Mononuclear cell (primary cell): ENCODE results near the gene GPN2. TPM values are rescaled to one million over a fixed set of nuclear protein-coding genes. Genes with fewer than 3 reads are reported as not detected.
"Not testable (repeated sequence)": the region's sequence is repeated elsewhere in the genome, so short reads cannot be mapped to it uniquely, and the experiment has no call there.

Experiments used
- H3K27me3 ChIP-seq: 2 replicates; pipeline ENCODE4 v1.6.0; 2011; ENCODE audit warnings: low read length, control low read depth; ENCODE audit not compliant: insufficient read depth
- H3K4me1 ChIP-seq: 2 replicates; pipeline ENCODE4 v1.5.1; 2011; ENCODE audit warnings: mild to moderate bottlenecking, low read length, control low read depth; ENCODE audit not compliant: insufficient read depth
- H3K4me3 ChIP-seq: 2 replicates; pipeline ENCODE4 v1.5.1; 2011; ENCODE audit warnings: mild to moderate bottlenecking, low read length, moderate library complexity
- H3K9me3 ChIP-seq: 2 replicates; pipeline ENCODE4 v1.5.1; 2011; ENCODE audit warnings: low read depth, mild to moderate bottlenecking, control low read depth, low read length
- total RNA-seq: library from RNA; depleted of rRNA; stranded (reverse); fragments of >200 nt; gene quantifications from one replicate; pipeline ENCODE4 v1.2.3, GENCODE V29; 2012

GPN2 gene
- total RNA-seq, 1 donor, result 11.1 TPM

DNA sequence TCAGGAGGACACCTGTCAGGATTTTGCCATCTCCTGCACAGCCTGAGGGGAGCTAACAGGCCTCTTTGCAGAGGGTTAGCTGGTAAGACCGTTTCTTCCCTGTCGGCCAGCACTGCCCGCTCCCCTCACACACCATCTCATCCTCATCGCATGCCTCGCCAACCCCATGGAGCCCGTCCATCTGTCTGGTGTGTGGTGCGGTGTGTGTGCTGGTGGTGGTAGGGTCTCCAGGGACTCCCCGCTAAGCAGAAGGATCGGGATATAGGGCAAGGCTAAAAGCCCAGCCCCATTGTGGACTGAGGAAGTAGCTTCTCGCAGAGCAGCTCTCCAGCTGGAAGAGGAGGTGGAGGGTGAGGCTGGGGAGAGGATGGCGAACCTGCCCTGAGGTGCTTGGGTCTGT is 33.9 kb downstream of the GPN2 start:
- Histone ChIP-seq H3K9me3 (no peaks in the 10 kb centered on the region), H3K27me3 (no peaks in the 10 kb centered on the region), H3K4me1 (no peaks in the 10 kb centered on the region), H3K4me3 (no peak overlapping the region)

DNA sequence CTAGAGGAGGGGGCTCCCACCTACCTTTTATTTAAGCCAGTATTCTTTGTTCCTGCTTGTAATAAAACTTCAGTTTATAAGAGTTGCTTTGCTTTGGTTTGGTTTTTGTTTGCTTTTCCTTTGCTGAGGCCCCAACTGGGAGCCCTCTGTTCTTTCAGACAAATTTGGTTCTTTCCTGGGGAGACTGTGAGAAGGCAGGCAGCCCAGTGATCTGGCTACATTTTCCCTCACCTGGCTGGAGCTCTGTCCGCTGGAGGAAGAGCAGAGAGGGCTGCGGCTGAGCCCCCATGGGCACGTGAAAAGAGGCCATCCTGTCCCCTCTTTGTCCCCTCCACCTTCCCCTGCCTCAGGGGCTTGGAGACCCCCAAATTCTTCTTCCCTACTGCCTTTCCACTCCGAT is 34.4 kb downstream of the GPN2 start:
- no peak overlapping the region for H3K4me3 ChIP-seq
- H3K9me3 ChIP-seq, result no peaks in the 10 kb centered on the region
- no peaks in the 10 kb centered on the region for H3K4me1 ChIP-seq
- no peaks in the 10 kb centered on the region for H3K27me3 ChIP-seq

DNA sequence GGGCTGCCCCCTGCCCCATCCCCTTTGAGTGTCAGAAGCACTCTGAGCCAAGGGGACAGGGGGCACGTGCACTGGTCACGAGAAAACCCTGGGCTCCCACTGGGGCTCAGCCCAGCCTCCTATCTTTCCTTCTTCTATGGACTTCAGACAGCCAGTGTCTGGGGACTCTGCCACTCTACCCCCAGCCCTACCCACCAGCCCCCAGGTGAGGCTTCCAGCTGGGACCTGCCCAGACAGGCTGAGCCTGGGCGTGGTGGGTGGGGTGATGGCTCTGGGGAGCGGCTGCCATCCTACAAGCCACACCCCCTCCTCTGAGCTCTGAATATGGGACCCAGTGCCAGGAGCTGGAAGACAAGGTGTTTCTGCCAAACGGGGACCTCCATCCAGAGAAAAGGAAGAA is 35.2 kb downstream of the GPN2 start:
- Histone ChIP-seq H3K27me3 (no peaks in the 10 kb centered on the region), H3K4me1 (no peaks in the 10 kb centered on the region), H3K9me3 (no peaks in the 10 kb centered on the region), H3K4me3 (no peak overlapping the region)

DNA sequence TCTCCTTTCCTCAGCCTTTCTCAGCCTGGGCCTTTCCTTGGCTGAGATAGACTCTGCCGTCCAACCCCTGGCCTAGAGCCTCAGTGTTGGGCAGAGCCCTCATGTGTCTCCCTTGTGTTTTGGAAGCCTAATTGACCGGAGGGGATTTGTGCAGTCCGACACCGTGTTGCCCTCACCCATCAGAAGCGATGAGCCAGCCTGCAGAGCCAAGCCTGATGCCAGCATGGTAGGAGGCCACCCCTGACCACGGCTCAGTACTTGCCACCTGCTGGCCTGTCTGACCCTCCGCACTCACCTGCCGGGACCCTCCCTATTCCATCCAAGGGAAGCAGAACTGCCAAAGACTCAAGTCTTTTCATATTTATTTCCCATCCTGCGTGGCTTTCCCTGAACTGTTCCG is 36.5 kb downstream of the GPN2 start:
- Histone ChIP-seq H3K9me3 (no peaks in the 10 kb centered on the region), H3K4me1 (no peaks in the 10 kb centered on the region), H3K27me3 (no peaks in the 10 kb centered on the region), H3K4me3 (no peak overlapping the region)

DNA sequence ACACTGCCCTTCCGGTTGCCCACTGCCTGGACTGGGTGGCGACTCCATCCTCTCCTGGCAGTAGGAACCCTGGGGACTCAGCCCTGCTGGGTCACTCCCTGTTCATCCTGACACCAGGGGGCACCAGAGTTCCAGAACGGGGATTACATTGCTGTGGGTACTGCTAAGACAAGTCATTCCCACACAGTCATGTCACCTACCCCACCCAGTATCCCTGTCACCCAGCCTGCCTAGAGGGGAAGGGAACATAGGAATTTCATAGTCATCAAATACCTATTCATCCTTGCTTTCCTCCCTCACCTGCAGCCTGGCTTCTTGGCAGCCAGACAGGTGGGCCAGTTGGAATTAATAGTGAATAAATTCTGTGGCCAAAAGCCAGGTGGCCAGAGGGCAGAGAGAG is 36.9 kb downstream of the GPN2 start:
- Histone ChIP-seq H3K9me3 (no peaks in the 10 kb centered on the region), H3K4me1 (no peaks in the 10 kb centered on the region), H3K27me3 (no peaks in the 10 kb centered on the region), H3K4me3 (no peak overlapping the region)

DNA sequence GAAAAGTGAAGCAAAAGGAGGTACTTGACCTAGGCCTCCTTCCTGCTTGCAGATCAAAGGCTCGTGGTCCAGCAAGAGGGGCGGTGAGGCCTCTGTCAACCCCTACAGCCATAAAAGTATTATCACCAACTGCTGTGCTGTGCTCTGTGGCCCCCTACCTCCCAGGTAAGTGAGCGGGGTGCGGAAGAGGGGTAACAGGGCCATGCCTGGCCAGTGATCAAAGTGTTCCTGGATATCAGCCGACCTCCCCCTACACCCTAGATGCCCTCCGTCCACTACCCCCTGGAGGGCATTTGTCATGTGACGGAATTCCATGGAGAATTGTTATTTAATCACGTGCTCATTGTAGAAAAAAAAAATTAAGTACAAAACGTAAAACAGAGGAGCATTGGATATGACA is 37.4 kb downstream of the GPN2 start:
- Histone ChIP-seq H3K4me3 (no peak overlapping the region), H3K4me1 (no peaks in the 10 kb centered on the region), H3K9me3 (no peaks in the 10 kb centered on the region), H3K27me3 (no peaks in the 10 kb centered on the region)

DNA sequence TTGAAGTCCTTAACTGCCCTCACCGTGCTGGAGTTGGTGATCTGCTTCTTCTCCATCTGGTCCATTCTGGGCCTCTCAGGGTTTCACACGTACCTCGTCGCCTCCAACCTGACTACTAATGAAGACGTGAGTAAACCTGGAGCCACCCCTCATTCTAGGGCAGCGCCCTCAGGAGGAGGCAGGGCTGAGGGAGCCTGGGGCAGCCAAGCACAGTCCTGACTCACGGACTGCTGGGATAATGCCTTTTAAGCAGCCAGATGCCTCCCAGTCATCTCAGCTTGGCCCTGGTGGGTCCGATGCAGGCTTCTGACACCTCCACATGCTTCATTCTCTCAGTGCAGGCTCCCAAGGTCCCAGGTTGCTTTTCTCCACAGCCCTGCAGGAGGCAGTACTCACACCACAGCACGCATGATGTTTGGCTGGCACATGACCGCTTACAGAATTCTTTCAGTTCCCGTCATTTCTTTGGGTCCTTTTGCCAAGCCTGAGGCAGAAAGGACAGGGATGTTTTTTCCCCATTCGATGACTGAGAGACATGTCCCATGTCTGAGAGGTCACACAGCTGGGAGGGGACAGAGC is 38.9 kb downstream of the GPN2 start:
- no peaks in the 10 kb centered on the region for H3K4me1 ChIP-seq
- no peak overlapping the region for H3K4me3 ChIP-seq
- no peaks in the 10 kb centered on the region for H3K9me3 ChIP-seq
- H3K27me3 ChIP-seq, result no peaks in the 10 kb centered on the region

DNA sequence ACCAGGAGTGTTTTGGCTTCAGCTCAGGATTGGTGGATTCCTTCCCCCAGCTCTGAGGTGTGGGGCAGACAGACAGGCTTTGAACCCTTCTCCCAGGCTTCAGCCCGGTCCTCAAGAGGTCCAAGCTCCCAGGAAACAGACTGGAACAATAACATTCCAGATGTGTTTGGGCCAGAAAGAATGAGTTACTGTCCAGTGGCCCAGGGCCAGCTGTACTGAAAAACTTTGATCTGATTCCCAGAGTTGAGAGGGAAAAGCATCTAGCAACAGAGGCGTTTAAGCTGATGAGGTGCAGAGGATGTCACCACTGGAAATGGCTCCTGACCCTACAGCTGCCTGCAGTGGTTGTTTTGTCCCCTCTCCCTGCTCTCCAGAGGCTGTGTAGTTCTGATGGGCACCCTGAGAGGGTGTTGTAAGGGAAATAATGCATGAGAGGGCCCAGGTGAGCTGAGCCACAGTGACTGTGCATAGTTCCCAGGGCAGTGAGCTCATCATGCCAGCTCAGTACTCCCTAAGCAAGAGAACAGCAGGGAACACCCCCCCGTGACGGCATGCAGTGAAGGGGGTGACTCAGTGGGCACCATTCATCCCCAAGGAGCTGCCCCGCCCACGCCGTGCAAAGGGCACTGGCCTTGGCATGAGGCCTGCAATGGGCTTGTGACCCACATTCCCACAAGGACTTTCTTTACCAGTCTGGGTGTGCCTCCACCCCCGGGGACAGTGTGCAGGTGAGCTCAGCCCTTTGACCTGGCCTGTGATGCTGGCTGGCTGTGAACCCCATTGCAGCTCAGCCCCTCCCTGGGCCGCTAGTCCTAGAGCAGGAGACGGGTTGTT is 40.9 kb downstream of the GPN2 start:
- Histone ChIP-seq H3K4me3 (no peak overlapping the region), H3K9me3 (no peaks in the 10 kb centered on the region)

DNA sequence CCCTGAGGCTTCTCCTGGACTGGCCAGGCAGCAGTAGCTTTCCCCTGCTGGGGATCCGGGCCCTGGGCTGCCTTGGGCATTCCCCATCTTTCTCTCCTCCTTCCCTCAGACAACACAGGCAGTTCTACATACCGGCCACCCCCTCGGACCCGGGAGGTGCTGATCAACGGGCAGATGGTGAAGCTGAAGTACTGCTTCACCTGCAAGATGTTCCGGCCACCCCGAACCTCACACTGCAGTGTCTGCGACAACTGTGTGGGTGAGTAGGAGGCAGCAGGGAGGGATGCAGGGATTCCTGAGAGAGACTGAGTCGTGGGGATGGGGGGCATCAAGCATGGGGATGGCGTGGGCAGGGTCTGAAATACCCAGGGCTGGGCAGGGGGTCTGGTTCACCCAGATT is 41.6 kb downstream of the GPN2 start:
- no peaks in the 10 kb centered on the region for H3K9me3 ChIP-seq
- no peak overlapping the region for H3K4me3 ChIP-seq
- H3K4me1 ChIP-seq, result peaks cover 3% of the 10 kb centered on the region
- no peaks in the 10 kb centered on the region for H3K27me3 ChIP-seq

More for the DNA sequence above, 40.9 kb downstream of the GPN2 start:
- H3K4me1 ChIP-seq, result peaks cover 3% of the 10 kb centered on the region
- H3K27me3 ChIP-seq, result no peaks in the 10 kb centered on the region

DNA sequence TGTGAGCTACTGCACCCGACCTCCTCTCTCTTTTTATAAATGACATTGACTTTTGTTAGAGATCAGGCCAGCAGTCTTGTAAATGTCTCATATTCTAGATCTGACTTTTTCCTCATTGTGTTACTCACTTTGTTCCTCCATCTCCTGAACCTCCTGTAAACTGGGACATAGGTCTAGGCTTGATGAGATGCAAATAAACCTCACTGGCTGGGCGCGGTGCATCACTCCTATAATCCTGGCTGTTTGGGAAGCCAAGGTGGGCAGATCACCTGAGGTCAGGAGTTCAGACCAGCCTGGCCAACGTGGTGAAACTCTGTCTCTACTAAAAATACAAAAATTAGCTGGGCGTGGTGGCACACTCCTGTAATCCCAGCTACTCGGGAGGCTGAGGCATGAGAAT is 42.3 kb downstream of the GPN2 start:
- H3K4me1 ChIP-seq, H3K27me3 ChIP-seq, H3K4me3 ChIP-seq, H3K9me3 ChIP-seq: not testable (repeated sequence)

DNA sequence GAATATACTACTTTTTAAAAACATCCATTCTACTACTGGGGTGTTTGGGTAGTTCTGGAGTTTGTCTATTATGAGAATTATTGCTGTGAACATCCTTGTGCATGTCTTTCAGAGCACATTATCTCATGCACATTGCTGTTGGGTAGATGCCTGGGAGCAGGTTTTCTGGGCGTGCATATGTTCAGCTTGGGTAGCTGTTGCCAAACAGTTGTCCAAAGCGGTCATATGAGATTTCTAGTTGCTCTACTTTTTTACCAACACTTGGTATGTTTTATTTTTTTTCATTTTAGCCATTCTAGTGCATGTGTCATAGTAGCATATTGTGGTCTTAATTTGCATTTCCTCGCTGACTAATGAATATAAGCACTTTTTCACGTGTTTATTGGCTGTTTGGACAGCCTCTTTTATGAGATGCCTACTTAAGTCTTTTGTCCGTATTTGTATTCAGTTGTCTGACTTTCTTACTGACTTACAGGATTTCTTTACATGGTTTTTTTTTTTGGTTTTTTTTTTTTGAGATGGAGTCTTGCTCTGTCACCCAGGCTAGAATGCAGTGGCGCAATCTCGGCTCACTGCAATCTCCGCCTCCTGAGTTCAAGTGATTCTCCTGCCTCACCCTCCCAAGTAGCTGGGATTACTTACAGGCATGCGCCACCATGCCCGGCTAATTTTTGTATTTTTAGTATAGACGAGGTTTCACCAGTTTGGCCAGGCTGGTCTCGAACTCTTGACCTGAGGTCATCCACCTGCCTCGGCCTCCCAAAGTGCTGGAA is 45.5 kb downstream of the GPN2 start:
- Histone ChIP-seq H3K9me3 (no peaks in the 10 kb centered on the region), H3K27me3 (no peaks in the 10 kb centered on the region), H3K4me1 (peaks cover 3% of the 10 kb centered on the region), H3K4me3 (no peak overlapping the region)

DNA sequence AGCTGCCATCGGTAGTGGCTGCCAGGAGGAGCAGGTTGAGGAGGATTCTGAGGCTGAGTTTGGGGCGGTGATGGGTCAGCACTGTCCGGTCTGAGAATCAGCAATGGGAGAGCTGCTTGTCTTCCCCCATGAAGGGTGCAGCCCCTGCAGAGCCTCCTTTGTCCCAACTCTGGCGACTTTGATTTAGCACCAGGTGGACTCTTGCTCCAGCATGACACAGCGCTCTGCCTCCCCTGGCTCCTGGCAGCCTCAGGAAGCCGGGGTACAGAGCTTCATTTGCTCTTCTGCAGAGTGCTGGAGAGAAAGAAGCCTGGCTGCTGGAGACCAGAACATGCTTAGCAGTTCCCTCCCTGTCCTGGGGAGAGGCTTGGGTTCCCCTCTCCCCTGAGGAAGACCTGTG is 50.3 kb downstream of the GPN2 start:
- no peaks in the 10 kb centered on the region for H3K27me3 ChIP-seq
- H3K4me1 ChIP-seq, result peaks cover 16% of the 10 kb centered on the region
- H3K4me3 ChIP-seq, result no peak overlapping the region
- no peaks in the 10 kb centered on the region for H3K9me3 ChIP-seq

DNA sequence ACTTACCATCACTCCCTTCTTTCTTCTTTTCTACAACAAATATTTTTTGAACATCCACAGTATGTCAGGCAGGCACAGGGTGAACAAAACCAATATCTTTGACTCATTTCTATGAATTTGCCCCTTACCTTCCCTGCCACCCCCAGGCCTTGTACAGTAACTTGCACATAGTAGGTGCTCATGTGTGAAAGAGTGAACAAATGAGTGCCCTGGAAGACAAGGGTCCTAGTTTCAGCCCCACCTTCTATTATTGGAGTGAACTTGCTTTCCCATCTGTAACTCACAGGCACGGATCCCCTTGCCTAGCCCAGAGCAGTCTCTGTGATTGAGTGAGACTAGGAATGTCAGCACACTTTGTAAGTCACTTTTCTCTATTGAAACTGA is 50.8 kb downstream of the GPN2 start:
- Histone ChIP-seq H3K4me3 (no peak overlapping the region), H3K27me3 (no peaks in the 10 kb centered on the region), H3K9me3 (no peaks in the 10 kb centered on the region), H3K4me1 (peaks cover 19% of the 10 kb centered on the region)

DNA sequence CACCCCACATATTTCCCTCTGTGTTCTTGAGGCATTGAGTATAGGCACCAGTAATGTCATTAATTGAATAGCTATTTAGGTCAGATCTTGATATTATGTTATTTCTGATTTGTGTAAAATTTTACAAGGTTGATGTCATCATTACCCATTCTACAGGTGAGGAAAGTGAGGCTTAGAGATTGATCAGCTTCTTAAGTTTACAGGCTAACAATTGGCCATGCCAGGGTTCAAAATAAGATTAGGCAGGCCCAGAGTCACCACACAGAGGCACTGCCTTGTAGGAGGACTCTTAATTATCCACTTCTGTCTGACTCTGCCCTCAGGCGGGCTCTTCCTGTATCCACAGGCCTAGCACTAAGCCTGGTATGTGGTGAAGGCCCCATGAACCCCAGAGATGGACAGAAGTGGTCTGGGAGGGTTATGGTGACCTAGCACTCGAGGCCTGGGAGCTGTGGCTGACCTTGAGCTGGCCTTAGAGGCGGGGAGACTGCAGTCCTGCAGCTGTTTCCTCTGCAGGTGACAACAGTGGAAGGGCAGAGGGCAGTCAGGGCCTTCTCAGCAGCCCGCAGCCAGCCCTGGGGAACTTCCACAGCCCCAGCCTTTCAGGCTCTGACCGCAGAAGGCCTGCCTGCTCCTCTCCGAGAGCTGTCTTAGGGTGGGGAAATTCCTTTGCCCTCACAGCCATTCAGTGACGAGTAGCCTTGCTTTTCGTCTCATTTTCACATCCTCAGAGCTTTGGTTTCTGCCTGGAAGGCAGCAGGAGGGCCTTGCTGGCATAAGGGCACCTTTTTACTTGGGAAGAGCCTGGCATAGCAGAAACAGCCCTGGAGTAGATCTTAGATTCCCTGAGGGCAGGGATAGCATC is 51.4 kb downstream of the GPN2 start:
- H3K4me1 ChIP-seq, result peaks cover 24% of the 10 kb centered on the region
- no peaks in the 10 kb centered on the region for H3K9me3 ChIP-seq
- H3K4me3 ChIP-seq, result no peak overlapping the region
- H3K27me3 ChIP-seq, result no peaks in the 10 kb centered on the region

DNA sequence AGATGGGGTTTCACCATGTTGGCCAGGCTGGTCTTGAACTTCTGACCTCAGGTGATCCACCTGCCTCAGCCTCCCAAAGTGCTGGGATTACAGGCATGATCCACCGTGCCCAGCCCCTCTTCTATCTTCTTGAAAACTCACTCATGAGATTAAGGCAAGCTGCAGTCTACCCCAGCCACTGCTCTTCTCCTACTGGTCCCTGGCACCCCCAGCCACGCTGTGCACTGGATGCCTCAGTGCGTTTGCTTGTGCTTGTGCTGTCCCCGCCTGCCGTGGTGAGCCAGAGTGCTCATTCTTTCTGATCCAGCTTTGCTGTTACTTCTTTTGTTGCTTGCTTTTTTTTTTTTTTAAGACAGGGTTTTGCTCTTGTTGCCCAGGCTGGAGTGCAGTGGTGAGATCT is 52.4 kb downstream of the GPN2 start:
- H3K9me3 ChIP-seq, H3K27me3 ChIP-seq, H3K4me3 ChIP-seq: not testable (repeated sequence)
- H3K4me1 ChIP-seq, result peaks cover 35% of the 10 kb centered on the region
